ENCODE results near the gene TP53BP1.

TP53BP1 gene, protein sequence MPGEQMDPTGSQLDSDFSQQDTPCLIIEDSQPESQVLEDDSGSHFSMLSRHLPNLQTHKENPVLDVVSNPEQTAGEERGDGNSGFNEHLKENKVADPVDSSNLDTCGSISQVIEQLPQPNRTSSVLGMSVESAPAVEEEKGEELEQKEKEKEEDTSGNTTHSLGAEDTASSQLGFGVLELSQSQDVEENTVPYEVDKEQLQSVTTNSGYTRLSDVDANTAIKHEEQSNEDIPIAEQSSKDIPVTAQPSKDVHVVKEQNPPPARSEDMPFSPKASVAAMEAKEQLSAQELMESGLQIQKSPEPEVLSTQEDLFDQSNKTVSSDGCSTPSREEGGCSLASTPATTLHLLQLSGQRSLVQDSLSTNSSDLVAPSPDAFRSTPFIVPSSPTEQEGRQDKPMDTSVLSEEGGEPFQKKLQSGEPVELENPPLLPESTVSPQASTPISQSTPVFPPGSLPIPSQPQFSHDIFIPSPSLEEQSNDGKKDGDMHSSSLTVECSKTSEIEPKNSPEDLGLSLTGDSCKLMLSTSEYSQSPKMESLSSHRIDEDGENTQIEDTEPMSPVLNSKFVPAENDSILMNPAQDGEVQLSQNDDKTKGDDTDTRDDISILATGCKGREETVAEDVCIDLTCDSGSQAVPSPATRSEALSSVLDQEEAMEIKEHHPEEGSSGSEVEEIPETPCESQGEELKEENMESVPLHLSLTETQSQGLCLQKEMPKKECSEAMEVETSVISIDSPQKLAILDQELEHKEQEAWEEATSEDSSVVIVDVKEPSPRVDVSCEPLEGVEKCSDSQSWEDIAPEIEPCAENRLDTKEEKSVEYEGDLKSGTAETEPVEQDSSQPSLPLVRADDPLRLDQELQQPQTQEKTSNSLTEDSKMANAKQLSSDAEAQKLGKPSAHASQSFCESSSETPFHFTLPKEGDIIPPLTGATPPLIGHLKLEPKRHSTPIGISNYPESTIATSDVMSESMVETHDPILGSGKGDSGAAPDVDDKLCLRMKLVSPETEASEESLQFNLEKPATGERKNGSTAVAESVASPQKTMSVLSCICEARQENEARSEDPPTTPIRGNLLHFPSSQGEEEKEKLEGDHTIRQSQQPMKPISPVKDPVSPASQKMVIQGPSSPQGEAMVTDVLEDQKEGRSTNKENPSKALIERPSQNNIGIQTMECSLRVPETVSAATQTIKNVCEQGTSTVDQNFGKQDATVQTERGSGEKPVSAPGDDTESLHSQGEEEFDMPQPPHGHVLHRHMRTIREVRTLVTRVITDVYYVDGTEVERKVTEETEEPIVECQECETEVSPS (N-terminal part only)

DNA sequence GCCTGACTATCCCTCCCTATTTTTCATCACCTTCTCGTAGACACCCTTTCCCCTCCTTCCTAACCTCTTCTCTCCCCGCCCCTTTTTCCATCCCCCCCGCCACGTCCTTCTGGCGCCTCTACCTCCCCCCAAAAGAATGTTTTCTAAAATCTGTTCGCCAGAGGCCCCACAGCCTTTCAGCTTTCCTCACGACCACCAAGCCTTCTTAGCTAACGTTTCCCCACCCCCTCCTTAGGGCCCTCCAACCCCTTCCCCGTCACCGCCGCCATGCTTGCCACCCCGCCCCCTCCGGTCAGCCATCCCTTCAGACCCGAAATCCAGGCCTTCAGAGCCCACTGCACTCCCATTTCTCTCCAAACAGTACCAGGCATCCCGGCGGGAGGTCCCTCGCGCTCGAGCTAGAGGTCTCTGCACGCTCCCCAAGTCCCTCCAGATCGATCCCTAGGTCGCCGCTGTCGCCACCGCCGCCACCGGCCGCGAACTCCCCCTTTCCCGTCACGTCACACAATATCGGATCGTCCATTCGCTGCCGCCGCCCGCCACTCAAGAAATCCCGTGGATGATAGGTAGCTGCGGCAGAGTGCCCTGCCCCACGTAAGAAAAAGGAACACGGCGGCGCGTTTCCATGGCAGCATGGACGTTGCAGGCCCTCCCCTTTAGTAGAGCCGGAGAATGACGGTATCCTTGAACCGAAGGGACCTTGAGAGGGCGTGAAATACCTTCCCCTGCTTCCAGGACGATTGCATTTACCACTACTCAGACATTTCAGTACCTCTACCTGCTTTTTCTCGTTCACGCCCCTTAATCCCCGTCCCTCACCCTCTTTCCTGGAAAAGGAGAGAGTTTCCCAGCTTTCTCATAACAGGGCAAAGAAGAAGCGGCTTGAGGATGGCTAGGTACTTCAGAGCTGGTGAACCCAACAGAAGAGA, at the start of gene TP53BP1:
Gene TP53BP1, minus strand, starts transcription at position 484 of the 929 bp plus-strand sequence. Its CDS starts 113 bp downstream, at position 371.
- peaks cover 5% of the 10 kb centered on the region; the same call in 1 of the 2 replicates for H3F3A ChIP-seq (ENCODE audit: low read depth)

DNA sequence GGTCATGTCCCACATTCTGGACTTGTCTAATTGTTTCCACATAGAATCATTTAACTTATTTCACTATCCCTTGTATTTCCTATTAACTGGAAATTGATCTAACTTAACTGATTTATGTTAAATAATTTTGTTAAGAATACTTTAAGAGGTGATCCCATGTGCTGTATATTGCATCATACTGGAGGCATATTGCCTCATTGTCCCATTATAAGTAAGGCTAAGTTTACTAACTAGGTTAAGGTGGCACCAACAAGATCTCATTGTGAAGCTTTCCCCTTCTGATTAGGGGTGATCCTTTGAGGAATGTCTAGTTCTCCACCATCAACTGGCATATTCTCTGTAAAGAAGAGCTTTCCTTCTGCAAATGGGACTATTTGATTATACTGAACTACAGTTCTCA, 48.8 kb upstream of the TP53BP1 start:
- H3K4me1 ChIP-seq (ENCODE audit: insufficient read depth, low read length, poor library complexity, severe bottlenecking) = no peaks in the 10 kb centered on the region
- no peak overlapping the region for H3K9ac ChIP-seq (ENCODE audit: low read depth, low read length, poor library complexity, severe bottlenecking)
- TF ChIP-seq EZH2phosphoT487 (IDR thresholded peaks at IDR 0.05; ENCODE audit: borderline replicate concordance) = no peak
- TF ChIP-seq, protein P1, sequence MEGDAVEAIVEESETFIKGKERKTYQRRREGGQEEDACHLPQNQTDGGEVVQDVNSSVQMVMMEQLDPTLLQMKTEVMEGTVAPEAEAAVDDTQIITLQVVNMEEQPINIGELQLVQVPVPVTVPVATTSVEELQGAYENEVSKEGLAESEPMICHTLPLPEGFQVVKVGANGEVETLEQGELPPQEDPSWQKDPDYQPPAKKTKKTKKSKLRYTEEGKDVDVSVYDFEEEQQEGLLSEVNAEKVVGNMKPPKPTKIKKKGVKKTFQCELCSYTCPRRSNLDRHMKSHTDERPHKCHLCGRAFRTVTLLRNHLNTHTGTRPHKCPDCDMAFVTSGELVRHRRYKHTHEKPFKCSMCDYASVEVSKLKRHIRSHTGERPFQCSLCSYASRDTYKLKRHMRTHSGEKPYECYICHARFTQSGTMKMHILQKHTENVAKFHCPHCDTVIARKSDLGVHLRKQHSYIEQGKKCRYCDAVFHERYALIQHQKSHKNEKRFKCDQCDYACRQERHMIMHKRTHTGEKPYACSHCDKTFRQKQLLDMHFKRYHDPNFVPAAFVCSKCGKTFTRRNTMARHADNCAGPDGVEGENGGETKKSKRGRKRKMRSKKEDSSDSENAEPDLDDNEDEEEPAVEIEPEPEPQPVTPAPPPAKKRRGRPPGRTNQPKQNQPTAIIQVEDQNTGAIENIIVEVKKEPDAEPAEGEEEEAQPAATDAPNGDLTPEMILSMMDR (conservative IDR thresholded peaks at IDR 0.05; ENCODE audit: low read length) = no peak
- H3K4me2 ChIP-seq (ENCODE audit: low read depth, low read length, poor library complexity, severe bottlenecking) = no peak overlapping the region
- H3K36me3 ChIP-seq (ENCODE audit: insufficient read depth, low read length) = no peaks in the 10 kb centered on the region; the same call in 1 of the 2 replicates
- no peaks in the 10 kb centered on the region for H3F3A ChIP-seq (ENCODE audit: low read depth)
- no peaks in the 10 kb centered on the region for H4K20me1 ChIP-seq (ENCODE audit: insufficient read depth, low read length, poor library complexity, severe bottlenecking)
- no peaks in the 10 kb centered on the region for H3K79me2 ChIP-seq (ENCODE audit: insufficient read depth, low read length)
- H3K4me3 ChIP-seq (ENCODE audit: low read length, poor library complexity, severe bottlenecking) = no peak overlapping the region
- H2AFZ ChIP-seq (ENCODE audit: low read length) = no peak overlapping the region
- no peaks in the 10 kb centered on the region for H3K9me3 ChIP-seq (ENCODE audit: insufficient read depth, low read depth, low read length)
- no peaks in the 10 kb centered on the region for H3K9me2 ChIP-seq (replicated peaks; ENCODE audit: low read depth, low read length)
- H3K27me3 ChIP-seq (ENCODE audit: insufficient read depth, low read length, poor library complexity, severe bottlenecking) = no peaks in the 10 kb centered on the region

More for the DNA sequence above, at the start of gene TP53BP1:
- peaks cover 26% of the 10 kb centered on the region for H3K79me2 ChIP-seq (ENCODE audit: insufficient read depth, low read length)
- no peaks in the 10 kb centered on the region for H3K9me2 ChIP-seq (replicated peaks; ENCODE audit: low read depth, low read length)
- peak within 1 kb of the TSS; percentile 94 for H2AFZ ChIP-seq (ENCODE audit: low read length)
- H3K9me3 ChIP-seq (ENCODE audit: insufficient read depth, low read depth, low read length) = no peaks in the 10 kb centered on the region
- H4K20me1 ChIP-seq (ENCODE audit: insufficient read depth, low read length, poor library complexity, severe bottlenecking) = peaks cover 15% of the 10 kb centered on the region
- no peaks in the 10 kb centered on the region for H3K27me3 ChIP-seq (ENCODE audit: insufficient read depth, low read length, poor library complexity, severe bottlenecking)
- peak within 1 kb of the TSS; percentile 87 for H3K4me2 ChIP-seq (ENCODE audit: low read depth, low read length, poor library complexity, severe bottlenecking)
- peak within 1 kb of the TSS; percentile 71 for H3K9ac ChIP-seq (ENCODE audit: low read depth, low read length, poor library complexity, severe bottlenecking)
- peaks cover 4% of the 10 kb centered on the region; the same call in 1 of the 2 replicates for H3K36me3 ChIP-seq (ENCODE audit: insufficient read depth, low read length)
- TF ChIP-seq EZH2phosphoT487 (IDR thresholded peaks at IDR 0.05; ENCODE audit: borderline replicate concordance) = no peak
- TF ChIP-seq, protein P1 (conservative IDR thresholded peaks at IDR 0.05; ENCODE audit: low read length) = no peak
- peak within 1 kb of the TSS; percentile 89 for H3K4me3 ChIP-seq (ENCODE audit: low read length, poor library complexity, severe bottlenecking)
- peaks cover 40% of the 10 kb centered on the region for H3K4me1 ChIP-seq (ENCODE audit: insufficient read depth, low read length, poor library complexity, severe bottlenecking)
